Smooth muscle cell (in vitro differentiated cells): ENCODE results near the gene IGSF10. TPM values are rescaled to one million over a fixed set of nuclear protein-coding genes. Genes with fewer than 3 reads are reported as not detected.

Source experiments
- DNase-seq: peaks from one replicate; lab custom pipeline; 2025; ENCODE audit not compliant: unreplicated experiment; lab: John Stamatoyannopoulos, UW
- H2AFZ ChIP-seq: fragments of 200-600 bp; sonication (generic); 2 replicates; pipeline ENCODE4 v1.6.0; 2016; ENCODE audit warnings: antibody characterized with exemption, low read depth, mild to moderate bottlenecking
- H3F3A ChIP-seq: fragments of 200-600 bp; sonication (generic); 2 replicates; pipeline ENCODE4 v1.6.0; 2017; ENCODE audit warnings: antibody characterized with exemption, low read depth
- H3K27ac ChIP-seq: fragments of 200-600 bp; sonication (generic); 2 replicates; pipeline ENCODE4 v1.5.1; 2016; ENCODE audit warnings: low read depth, mild to moderate bottlenecking
- H3K27me3 ChIP-seq: fragments of 200-600 bp; sonication (generic); 2 replicates; pipeline ENCODE4 v1.6.1; 2016; ENCODE audit warnings: low read depth, mild to moderate bottlenecking
- H3K36me3 ChIP-seq: fragments of 200-600 bp; sonication (generic); 2 replicates; pipeline ENCODE4 v1.5.1; 2016; ENCODE audit warnings: low read depth
- H3K4me1 ChIP-seq: fragments of 200-600 bp; sonication (generic); 2 replicates; pipeline ENCODE4 v1.5.1; 2016; ENCODE audit warnings: low read depth
- H3K4me2 ChIP-seq: fragments of 200-600 bp; sonication (generic); 2 replicates; pipeline ENCODE4 v1.6.0; 2016; ENCODE audit warnings: mild to moderate bottlenecking
- H3K4me3 ChIP-seq: fragments of 200-600 bp; sonication (generic); 2 replicates; pipeline ENCODE4 v1.5.1; 2016; ENCODE audit warnings: mild to moderate bottlenecking
- H3K79me2 ChIP-seq: fragments of 200-600 bp; sonication (generic); 2 replicates; pipeline ENCODE4 v1.6.0; 2016; ENCODE audit warnings: low read depth, mild to moderate bottlenecking
- H3K9ac ChIP-seq: fragments of 200-600 bp; sonication (generic); 2 replicates; pipeline ENCODE4 v1.6.0; 2016; ENCODE audit warnings: low read depth
- H3K9me3 ChIP-seq: fragments of 200-600 bp; sonication (generic); replicated peaks from 2 replicates; pipeline ENCODE4 v1.5.1; 2016; ENCODE audit warnings: low read depth
- H4K20me1 ChIP-seq: fragments of 200-600 bp; sonication (generic); 2 replicates; pipeline ENCODE4 v1.6.0; 2016; ENCODE audit warnings: low read depth
- WGBS: methylation state at CpG from one replicate; pipeline ENCODE4 v1.1.7; 2016; ENCODE audit warnings: low lambda C conversion rate; 5-methylcytosine and 5-hydroxymethylcytosine counted together
- polyA plus RNA-seq: library from polyadenylated mRNA; unstranded; fragments of >200 nt; fragmentation: Nextera tagmentation; extraction: Ambion mirVana; gene quantifications from 2 replicates; pipeline ENCODE4 v1.2.1, GENCODE V29; 2016
- total RNA-seq: library from RNA; depleted of rRNA; stranded (reverse); fragments of >200 nt; gene quantifications from 2 replicates; pipeline ENCODE4 v1.2.3, GENCODE V29; 2014
- TF ChIP-seq, protein P1 (sequence below): fragments of 200-600 bp; sonication (generic); IDR thresholded peaks from 2 replicates; pipeline ENCODE4 v1.5.1; 2017; ENCODE audit warnings: borderline replicate concordance, mild to moderate bottlenecking, antibody characterized with exemption; ENCODE audit not compliant: insufficient read depth, poor library complexity, severe bottlenecking

Gene IGSF10
- total and polyA plus RNA-seq, 2 experiments from 2014 or later = 1.3 TPM; not detected in 1

DNA sequence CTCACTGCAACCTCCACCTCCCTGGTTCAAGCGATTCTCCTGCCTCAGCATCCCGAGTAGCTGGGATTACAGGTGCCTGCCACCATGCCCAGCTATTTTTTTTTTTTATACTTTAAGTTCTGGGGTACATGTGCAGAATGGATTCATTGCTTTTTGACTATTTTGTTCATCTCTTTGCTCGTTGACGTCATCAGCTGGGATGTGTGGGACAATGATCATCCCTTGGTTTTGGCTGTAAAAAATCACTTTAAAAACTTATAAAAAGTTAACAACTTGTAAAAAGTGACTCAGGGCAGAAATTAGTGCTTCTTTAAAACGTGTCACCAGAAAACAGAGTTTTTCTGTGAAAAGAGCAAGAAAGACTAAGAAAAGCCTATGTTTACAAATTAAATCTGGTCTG is 37.8 kb downstream of the IGSF10 start:
- TF ChIP-seq, protein P1, sequence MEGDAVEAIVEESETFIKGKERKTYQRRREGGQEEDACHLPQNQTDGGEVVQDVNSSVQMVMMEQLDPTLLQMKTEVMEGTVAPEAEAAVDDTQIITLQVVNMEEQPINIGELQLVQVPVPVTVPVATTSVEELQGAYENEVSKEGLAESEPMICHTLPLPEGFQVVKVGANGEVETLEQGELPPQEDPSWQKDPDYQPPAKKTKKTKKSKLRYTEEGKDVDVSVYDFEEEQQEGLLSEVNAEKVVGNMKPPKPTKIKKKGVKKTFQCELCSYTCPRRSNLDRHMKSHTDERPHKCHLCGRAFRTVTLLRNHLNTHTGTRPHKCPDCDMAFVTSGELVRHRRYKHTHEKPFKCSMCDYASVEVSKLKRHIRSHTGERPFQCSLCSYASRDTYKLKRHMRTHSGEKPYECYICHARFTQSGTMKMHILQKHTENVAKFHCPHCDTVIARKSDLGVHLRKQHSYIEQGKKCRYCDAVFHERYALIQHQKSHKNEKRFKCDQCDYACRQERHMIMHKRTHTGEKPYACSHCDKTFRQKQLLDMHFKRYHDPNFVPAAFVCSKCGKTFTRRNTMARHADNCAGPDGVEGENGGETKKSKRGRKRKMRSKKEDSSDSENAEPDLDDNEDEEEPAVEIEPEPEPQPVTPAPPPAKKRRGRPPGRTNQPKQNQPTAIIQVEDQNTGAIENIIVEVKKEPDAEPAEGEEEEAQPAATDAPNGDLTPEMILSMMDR = no peak
- Histone ChIP-seq H3K9ac (no peak overlapping the region), H3K4me1 (no peaks in the 10 kb centered on the region), H3K27ac (no peak overlapping the region), H4K20me1 (no peaks in the 10 kb centered on the region), H3K4me2 (no peak overlapping the region), H3K4me3 (no peak overlapping the region), H3K9me3 (no peaks in the 10 kb centered on the region), H3K79me2 (no peaks in the 10 kb centered on the region), H2AFZ (no peak overlapping the region), H3K36me3 (no peaks in the 10 kb centered on the region), H3F3A (no peaks in the 10 kb centered on the region), H3K27me3 (no peaks in the 10 kb centered on the region)
- no peak for DNase-seq
- WGBS = 56% methylated on average over 5 of the region's 5 CpGs

DNA sequence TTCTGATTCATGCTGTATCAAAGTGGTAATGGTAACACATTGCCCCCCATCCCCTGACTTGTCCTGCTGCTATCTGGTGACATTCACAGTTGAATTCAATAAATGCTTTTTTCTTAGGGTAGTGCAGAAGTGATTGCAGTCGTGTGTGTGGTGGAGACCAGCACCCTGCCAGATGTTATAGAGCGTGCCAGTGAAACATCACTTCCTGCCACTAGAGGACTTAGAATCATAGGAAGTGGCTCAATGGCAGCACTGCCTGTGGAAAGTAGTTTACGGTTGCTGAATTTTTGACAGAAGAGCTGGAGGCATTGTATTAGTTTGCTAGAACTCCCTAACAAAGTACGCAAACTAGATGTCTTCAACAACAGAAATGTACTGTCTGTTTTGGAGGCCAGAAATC is 38.9 kb downstream of the IGSF10 start:
- Histone ChIP-seq H2AFZ (no peak overlapping the region), H3K9me3 (no peaks in the 10 kb centered on the region), H3K4me3 (no peak overlapping the region), H4K20me1 (no peaks in the 10 kb centered on the region), H3K4me1 (no peaks in the 10 kb centered on the region), H3F3A (no peaks in the 10 kb centered on the region), H3K36me3 (no peaks in the 10 kb centered on the region), H3K4me2 (no peak overlapping the region), H3K79me2 (no peaks in the 10 kb centered on the region), H3K9ac (no peak overlapping the region), H3K27me3 (no peaks in the 10 kb centered on the region), H3K27ac (no peak overlapping the region)
- WGBS = 87% methylated on average over 4 of the region's 4 CpGs
- no peak for DNase-seq
- TF ChIP-seq, protein P1 = no peak

DNA sequence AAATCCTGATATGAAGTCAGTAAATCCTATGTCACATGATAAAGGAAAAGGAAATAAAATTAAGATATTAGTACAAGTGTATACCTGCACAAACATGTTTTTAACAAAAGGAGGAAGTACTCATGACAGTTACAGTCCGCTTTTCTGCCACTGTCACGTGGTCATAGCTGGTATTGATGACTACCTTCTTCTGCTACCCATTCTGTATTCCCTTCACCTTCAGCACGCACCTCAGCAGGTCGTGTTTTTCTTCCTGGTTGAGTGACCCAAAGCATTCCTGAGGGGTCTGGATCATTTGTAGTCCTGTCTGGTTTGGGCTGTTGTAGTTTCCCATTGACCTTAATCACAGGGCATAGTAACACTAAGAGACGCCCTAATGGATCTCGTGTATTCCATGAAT is 41.1 kb downstream of the IGSF10 start:
- H3K27me3 ChIP-seq = no peaks in the 10 kb centered on the region
- H4K20me1 ChIP-seq = no peaks in the 10 kb centered on the region
- no peak overlapping the region for H2AFZ ChIP-seq
- TF ChIP-seq, protein P1 = no peak
- WGBS = 76% methylated on average over 6 of the region's 6 CpGs
- H3K4me1 ChIP-seq = no peaks in the 10 kb centered on the region
- no peak overlapping the region for H3K4me3 ChIP-seq
- no peaks in the 10 kb centered on the region for H3K9me3 ChIP-seq
- no peak overlapping the region for H3K9ac ChIP-seq
- no peaks in the 10 kb centered on the region for H3F3A ChIP-seq
- H3K27ac ChIP-seq = no peak overlapping the region
- H3K79me2 ChIP-seq = no peaks in the 10 kb centered on the region
- DNase-seq = no peak
- no peaks in the 10 kb centered on the region for H3K36me3 ChIP-seq
- H3K4me2 ChIP-seq = no peak overlapping the region

DNA sequence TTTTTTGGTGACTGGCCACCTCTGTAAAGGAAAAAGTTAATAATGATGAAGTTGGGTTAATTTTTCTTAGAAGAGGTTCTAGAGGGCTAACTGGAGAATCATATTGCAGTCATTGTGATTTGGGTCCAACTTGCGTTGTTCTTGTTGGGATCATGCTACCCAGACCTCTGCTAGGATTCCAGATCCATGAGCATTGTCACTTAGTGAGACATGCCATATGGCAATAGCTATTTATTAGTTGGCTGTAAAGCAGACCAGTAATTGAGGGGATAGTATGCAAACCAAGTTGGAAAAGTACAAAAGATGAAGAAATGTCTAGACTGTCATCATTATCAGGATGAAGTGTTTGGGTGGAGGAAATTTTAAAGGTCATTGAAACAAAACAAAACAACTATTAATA is 45.6 kb downstream of the IGSF10 start:
- WGBS = 10% methylated on average over 1 of the region's 1 CpG
- DNase-seq = no peak
- H3K27ac ChIP-seq = no peak overlapping the region
- H3K36me3 ChIP-seq = no peaks in the 10 kb centered on the region
- H3K9me3 ChIP-seq = no peaks in the 10 kb centered on the region
- H3K27me3 ChIP-seq = no peaks in the 10 kb centered on the region
- H3K9ac ChIP-seq = no peak overlapping the region
- H3K79me2 ChIP-seq = no peaks in the 10 kb centered on the region
- TF ChIP-seq, protein P1 = no peak
- H3K4me1 ChIP-seq = no peaks in the 10 kb centered on the region
- H3K4me2 ChIP-seq = no peak overlapping the region
- peaks cover 17% of the 10 kb centered on the region for H3F3A ChIP-seq
- H4K20me1 ChIP-seq = no peaks in the 10 kb centered on the region
- H3K4me3 ChIP-seq = no peak overlapping the region
- no peak overlapping the region for H2AFZ ChIP-seq
